ENCODE results near the gene AP3B2.
"Not testable (repeated sequence)": the region's sequence is repeated elsewhere in the genome, so short reads cannot be mapped to it uniquely, and the experiment has no call there.

The AP3B2 gene

GRCh38 chr15:82647835-82648256 lies 61.8 kb downstream of the AP3B2 start:
- H3K27ac ChIP-seq = no peak overlapping the region
- DNase-seq = no peak

GRCh38 chr15:82647045-82647834 lies 62.4 kb downstream of the AP3B2 start, which contains the start of gene CPEB1:
Gene CPEB1, minus strand, starts transcription at chr15:82647363. Its CDS starts 18,904 bp downstream, at chr15:82628459.
- Histone ChIP-seq H3K4me3 (ENCODE audit: low read depth, low read length) (peak within 1 kb of the TSS; percentile 31), H3K27ac (no peak within 1 kb of the TSS)

More at GRCh38 chr15:82647835-82648256, 61.8 kb downstream of the AP3B2 start:
- TF ChIP-seq CTCF (IDR thresholded peaks at IDR 0.05; ENCODE audit: low read depth, low read length, missing control alignments) = no peak
- peak overlapping the region; percentile 31 for H3K4me3 ChIP-seq (ENCODE audit: low read depth, low read length)
- no peaks in the 10 kb centered on the region for H3K36me3 ChIP-seq (replicated peaks)
- in situ Hi-C loops (cut with HindIII; ENCODE audit: low pct_ligation_motif_present, low sequenced_read_pairs) = no loop called here
- peaks cover 46% of the 10 kb centered on the region for H3K27me3 ChIP-seq (replicated peaks)

DNA sequence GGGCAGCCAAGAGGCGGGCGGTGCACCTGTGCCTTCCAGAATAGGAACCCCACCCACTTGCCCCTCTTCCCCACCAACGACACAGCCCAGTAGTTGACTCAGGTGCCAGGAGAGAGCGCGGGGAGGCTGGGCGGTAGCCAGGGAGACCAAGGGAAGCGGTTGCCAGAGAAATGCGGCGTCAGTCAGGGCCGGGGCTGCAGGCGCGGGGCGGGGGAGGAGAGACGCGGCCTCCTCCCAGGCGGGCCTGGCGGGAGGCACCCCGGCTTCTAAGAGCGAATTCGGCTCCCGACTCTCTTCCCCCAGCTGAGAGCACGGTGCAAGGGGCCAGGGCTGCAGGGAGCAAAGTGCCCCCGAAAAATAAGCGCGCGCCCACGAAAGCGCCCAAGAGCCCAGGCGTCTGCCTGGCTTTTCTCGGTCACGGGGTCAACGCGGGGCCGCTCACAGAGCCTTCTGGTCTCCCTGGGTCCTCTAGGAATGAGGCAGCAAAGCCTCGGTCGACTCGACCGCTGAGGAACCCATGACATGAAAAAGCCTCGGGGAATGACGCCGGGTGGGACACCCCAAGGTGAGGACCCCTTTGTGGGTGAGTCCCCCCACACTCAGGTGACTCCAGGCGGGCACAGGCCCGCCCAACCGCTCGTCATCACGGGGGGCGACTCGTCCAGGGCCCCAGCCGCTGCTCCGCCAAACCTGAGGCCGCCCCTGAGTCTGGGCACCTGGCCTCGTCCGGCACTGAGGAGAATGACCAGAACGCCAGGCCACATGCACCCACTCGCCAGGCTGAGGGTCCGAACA lies 63.2 kb downstream of the AP3B2 start:
- in situ Hi-C loops (cut with HindIII; ENCODE audit: low pct_ligation_motif_present, low sequenced_read_pairs) = no loop called here
- TF ChIP-seq CTCF (IDR thresholded peaks at IDR 0.05; ENCODE audit: low read depth, low read length, missing control alignments) = no peak
- H3K27me3 ChIP-seq (replicated peaks) = peaks cover 52% of the 10 kb centered on the region
- no peak for DNase-seq
- no peak overlapping the region for H3K27ac ChIP-seq
- no peak overlapping the region for H3K4me3 ChIP-seq (ENCODE audit: low read depth, low read length)
- no peaks in the 10 kb centered on the region for H3K36me3 ChIP-seq (replicated peaks)

More at GRCh38 chr15:82647045-82647834, 62.4 kb downstream of the AP3B2 start, which contains the start of gene CPEB1:
- no peak for DNase-seq
- peak; percentile 27 for TF ChIP-seq CTCF (IDR thresholded peaks at IDR 0.05; ENCODE audit: low read depth, low read length, missing control alignments)
- H3K27me3 ChIP-seq (replicated peaks) = peaks cover 49% of the 10 kb centered on the region
- in situ Hi-C loops (cut with HindIII; ENCODE audit: low pct_ligation_motif_present, low sequenced_read_pairs) = no loop called here
- no peaks in the 10 kb centered on the region for H3K36me3 ChIP-seq (replicated peaks)

GRCh38 chr15:82644967-82645852 lies 64.5 kb downstream of the AP3B2 start:
- H3K4me3 ChIP-seq (ENCODE audit: low read depth, low read length); in situ Hi-C loops (cut with HindIII; ENCODE audit: low pct_ligation_motif_present, low sequenced_read_pairs); DNase-seq; H3K27ac ChIP-seq; H3K36me3 ChIP-seq (replicated peaks): not testable (repeated sequence)
- H3K27me3 ChIP-seq (replicated peaks) = peaks cover 52% of the 10 kb centered on the region

DNA sequence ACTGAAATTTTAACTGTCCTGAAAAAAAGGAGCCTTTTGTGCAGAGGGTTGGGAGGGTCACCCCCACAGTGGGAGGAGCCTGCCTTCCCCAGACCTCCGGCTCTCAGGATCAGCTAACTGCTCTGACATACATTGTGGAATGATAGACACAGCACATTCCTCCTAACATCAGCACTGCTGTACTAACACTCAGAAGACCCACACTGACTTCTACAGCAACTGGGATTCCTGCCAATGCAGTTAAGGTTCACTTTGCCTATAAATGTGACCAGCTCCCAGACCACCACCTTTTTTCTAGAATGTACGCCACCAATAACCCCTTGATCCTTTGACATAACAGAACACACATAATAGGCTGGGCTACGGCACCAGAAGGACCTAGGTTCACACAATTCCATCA lies 65.7 kb downstream of the AP3B2 start:
- in situ Hi-C loops (cut with HindIII; ENCODE audit: low pct_ligation_motif_present, low sequenced_read_pairs) = no loop called here
- Histone ChIP-seq H3K27ac (no peak overlapping the region), H3K27me3 (replicated peaks) (peaks cover 48% of the 10 kb centered on the region), H3K36me3 (replicated peaks) (no peaks in the 10 kb centered on the region), H3K4me3 (ENCODE audit: low read depth, low read length) (no peak overlapping the region)
- DNase-seq = no peak
- TF ChIP-seq CTCF (IDR thresholded peaks at IDR 0.05; ENCODE audit: low read depth, low read length, missing control alignments) = no peak

All from brain microvascular endothelial cell (primary cell).